Mesendoderm (in vitro differentiated cells): ENCODE measurements around the gene SMYD2.

Experiments
- DNase-seq: peaks from one replicate; pipeline ENCODE4 v3.0.0; 2013
- H2AK5ac ChIP-seq: 2 replicates; pipeline ENCODE4 v1.6.1; 2013; ENCODE audit warnings: low read length, inconsistent platforms
- H2BK120ac ChIP-seq: 2 replicates; pipeline ENCODE4 v1.6.1; 2013; ENCODE audit warnings: low read depth, mild to moderate bottlenecking, low read length, moderate library complexity, mixed read lengths
- H2BK15ac ChIP-seq: replicated peaks from 2 replicates; pipeline ENCODE4 v1.6.1; 2013; ENCODE audit warnings: low read depth, mild to moderate bottlenecking, moderate library complexity
- H2BK5ac ChIP-seq: 2 replicates; pipeline ENCODE4 v1.6.1; 2013; ENCODE audit warnings: low read length, inconsistent platforms
- H3K18ac ChIP-seq: 2 replicates; pipeline ENCODE4 v1.6.1; 2013; ENCODE audit warnings: mild to moderate bottlenecking, low read length, mixed read lengths
- H3K23ac ChIP-seq: one replicate; pipeline ENCODE4 v1.6.1; 2013; ENCODE audit warnings: low read length
- H3K27ac ChIP-seq: 2 replicates; pipeline ENCODE4 v1.5.1; 2013; ENCODE audit warnings: low read depth, mild to moderate bottlenecking, inconsistent platforms, low read length, moderate library complexity
- H3K27me3 ChIP-seq: 2 replicates; pipeline ENCODE4 v1.6.1; 2013; ENCODE audit warnings: low read length, control low read depth, mild to moderate bottlenecking, inconsistent platforms; ENCODE audit not compliant: insufficient read depth, poor library complexity
- H3K36me3 ChIP-seq: 2 replicates; pipeline ENCODE4 v1.6.1; 2013; ENCODE audit warnings: low read length, inconsistent platforms; ENCODE audit not compliant: control insufficient read depth, insufficient read depth
- H3K4ac ChIP-seq: one replicate; pipeline ENCODE4 v1.6.1; 2013; ENCODE audit warnings: low read depth, mild to moderate bottlenecking, low read length, moderate library complexity
- H3K4me1 ChIP-seq: 2 replicates; pipeline ENCODE4 v1.6.1; 2013; ENCODE audit warnings: low read depth, low read length, inconsistent platforms; ENCODE audit not compliant: control insufficient read depth
- H3K4me2 ChIP-seq: 2 replicates; pipeline ENCODE4 v1.6.1; 2013; ENCODE audit warnings: low read length
- H3K4me3 ChIP-seq: 2 replicates; pipeline ENCODE4 v1.5.1; 2013; ENCODE audit warnings: mild to moderate bottlenecking, low read length
- H3K56ac ChIP-seq: one replicate; pipeline ENCODE4 v1.6.1; 2013; ENCODE audit warnings: low read length
- H3K79me1 ChIP-seq: 2 replicates; pipeline ENCODE4 v1.6.1; 2013; ENCODE audit warnings: low read length, inconsistent platforms
- H3K79me2 ChIP-seq: 2 replicates; pipeline ENCODE4 v1.6.1; 2013; ENCODE audit warnings: mild to moderate bottlenecking, low read length; ENCODE audit not compliant: control insufficient read depth, insufficient read depth
- H3K9ac ChIP-seq: 2 replicates; pipeline ENCODE4 v1.6.1; 2013; ENCODE audit warnings: low read length, inconsistent platforms
- H4K5ac ChIP-seq: one replicate; pipeline ENCODE4 v1.6.1; 2013; ENCODE audit warnings: low read length
- H4K8ac ChIP-seq: one replicate; pipeline ENCODE4 v1.6.1; 2013; ENCODE audit warnings: low read depth, mild to moderate bottlenecking, control low read depth, low read length, moderate library complexity
- WGBS: extraction: QIAGEN DNeasy Blood & Tissue Kit; methylation state at CpG from one replicate; pipeline ENCODE4 v1.1.7; 2013; ENCODE audit warnings: low lambda C conversion rate, missing lambda C conversion rate; ENCODE audit not compliant: insufficient coverage; ENCODE audit errors: extremely low coverage; 5-methylcytosine and 5-hydroxymethylcytosine counted together

Gene SMYD2

GRCh38 chr1:214349008-214349407 is 68.0 kb downstream of the SMYD2 start:
- H4K8ac ChIP-seq: no peak overlapping the region
- no peak overlapping the region for H4K5ac ChIP-seq
- no peaks in the 10 kb centered on the region for H3K27me3 ChIP-seq
- H3K18ac ChIP-seq: no peak overlapping the region
- no peak overlapping the region for H3K56ac ChIP-seq
- WGBS: no CpG with 5 or more reads among the region's 5 CpGs
- H2BK5ac ChIP-seq: no peak overlapping the region
- H3K36me3 ChIP-seq: peaks cover 6% of the 10 kb centered on the region
- no peaks in the 10 kb centered on the region for H3K79me1 ChIP-seq
- no peak overlapping the region for H3K4me3 ChIP-seq
- H2BK15ac ChIP-seq: no peak overlapping the region
- no peak overlapping the region for H3K27ac ChIP-seq
- no peaks in the 10 kb centered on the region for H3K4me1 ChIP-seq
- H3K4ac ChIP-seq: no peak overlapping the region
- no peak overlapping the region for H3K9ac ChIP-seq
- no peak overlapping the region for H3K4me2 ChIP-seq
- peak; percentile 60 for DNase-seq
- H2AK5ac ChIP-seq: no peak overlapping the region
- H2BK120ac ChIP-seq: no peak overlapping the region
- no peak overlapping the region for H3K23ac ChIP-seq
- no peaks in the 10 kb centered on the region for H3K79me2 ChIP-seq

- no peak overlapping the region for H3K4me2 ChIP-seq
- peaks cover 6% of the 10 kb centered on the region for H3K36me3 ChIP-seq
Observed at GRCh38 chr1:214349781-214350180, 68.8 kb downstream of the SMYD2 start.

GRCh38 chr1:214351551-214352277 is 70.8 kb downstream of the SMYD2 start:
- DNase-seq: no peak
- no CpG with 5 or more reads among the region's 2 CpGs for WGBS
- H3K79me1 ChIP-seq: no peaks in the 10 kb centered on the region
- no peaks in the 10 kb centered on the region for H3K4me1 ChIP-seq
- no peak overlapping the region for H2BK5ac ChIP-seq
- H3K27ac ChIP-seq: no peak overlapping the region
- H3K4me2 ChIP-seq: no peak overlapping the region
- H3K23ac ChIP-seq: no peak overlapping the region
- H4K8ac ChIP-seq: no peak overlapping the region
- no peaks in the 10 kb centered on the region for H3K79me2 ChIP-seq
- H3K56ac ChIP-seq: no peak overlapping the region
- H2BK120ac ChIP-seq: no peak overlapping the region
- no peak overlapping the region for H2BK15ac ChIP-seq
- no peak overlapping the region for H3K4me3 ChIP-seq
- no peak overlapping the region for H4K5ac ChIP-seq
- no peak overlapping the region for H3K4ac ChIP-seq
- H3K36me3 ChIP-seq: peaks cover 6% of the 10 kb centered on the region
- no peak overlapping the region for H3K9ac ChIP-seq
- H3K27me3 ChIP-seq: no peaks in the 10 kb centered on the region
- H2AK5ac ChIP-seq: no peak overlapping the region
- H3K18ac ChIP-seq: no peak overlapping the region

More at GRCh38 chr1:214349781-214350180, 68.8 kb downstream of the SMYD2 start:
- Histone ChIP-seq H4K5ac (no peak overlapping the region), H3K27me3 (no peaks in the 10 kb centered on the region), H3K4ac (no peak overlapping the region), H3K9ac (no peak overlapping the region), H3K23ac (no peak overlapping the region), H3K18ac (no peak overlapping the region), H3K79me1 (no peaks in the 10 kb centered on the region), H3K79me2 (no peaks in the 10 kb centered on the region), H3K27ac (no peak overlapping the region), H3K56ac (no peak overlapping the region), H2AK5ac (no peak overlapping the region), H2BK120ac (no peak overlapping the region), H2BK15ac (no peak overlapping the region), H3K4me3 (no peak overlapping the region), H2BK5ac (no peak overlapping the region), H3K4me1 (no peaks in the 10 kb centered on the region), H4K8ac (no peak overlapping the region)
- peak; percentile 88 for DNase-seq
- no CpG with 5 or more reads among the region's 2 CpGs for WGBS

GRCh38 chr1:214352838-214353237 is 71.9 kb downstream of the SMYD2 start:
- no peak overlapping the region for H3K9ac ChIP-seq
- no peak overlapping the region for H4K8ac ChIP-seq
- H3K79me2 ChIP-seq: no peaks in the 10 kb centered on the region
- no peak overlapping the region for H3K27ac ChIP-seq
- no peak overlapping the region for H3K4ac ChIP-seq
- H3K23ac ChIP-seq: no peak overlapping the region
- H3K4me1 ChIP-seq: no peaks in the 10 kb centered on the region
- H2BK15ac ChIP-seq: no peak overlapping the region
- no peak overlapping the region for H2BK5ac ChIP-seq
- H3K4me2 ChIP-seq: no peak overlapping the region
- no peak for DNase-seq
- H2AK5ac ChIP-seq: no peak overlapping the region
- H3K27me3 ChIP-seq: no peaks in the 10 kb centered on the region
- no peak overlapping the region for H2BK120ac ChIP-seq
- WGBS: no CpG with 5 or more reads among the region's 4 CpGs
- no peak overlapping the region for H3K4me3 ChIP-seq
- no peak overlapping the region for H4K5ac ChIP-seq
- no peak overlapping the region for H3K56ac ChIP-seq
- peaks cover 9% of the 10 kb centered on the region for H3K36me3 ChIP-seq
- no peak overlapping the region for H3K18ac ChIP-seq
- H3K79me1 ChIP-seq: no peaks in the 10 kb centered on the region

- Histone ChIP-seq H3K27me3 (no peaks in the 10 kb centered on the region), H4K5ac (no peak overlapping the region), H3K79me1 (no peaks in the 10 kb centered on the region), H4K8ac (no peak overlapping the region), H3K4ac (no peak overlapping the region), H3K23ac (no peak overlapping the region), H2AK5ac (no peak overlapping the region), H3K4me2 (no peak overlapping the region), H3K9ac (no peak overlapping the region), H3K56ac (no peak overlapping the region), H3K4me3 (no peak overlapping the region), H3K79me2 (no peaks in the 10 kb centered on the region), H2BK5ac (no peak overlapping the region), H3K4me1 (no peaks in the 10 kb centered on the region), H2BK15ac (no peak overlapping the region), H3K36me3 (peaks cover 6% of the 10 kb centered on the region), H2BK120ac (no peak overlapping the region), H3K18ac (no peak overlapping the region), H3K27ac (no peak overlapping the region)
- no peak for DNase-seq
- WGBS: no CpG with 5 or more reads among the region's 4 CpGs
Observed at GRCh38 chr1:214354440-214355148, 73.6 kb downstream of the SMYD2 start.
